Measurements from ENCODE around the gene TMUB1. TPM values are rescaled to one million over a fixed set of nuclear protein-coding genes. Genes with fewer than 3 reads are reported as not detected.

TMUB1 gene
- total and polyA plus RNA-seq, 9 of the 15 experiments (the other 6 are each of a cell fraction or from before 2014, with no cell fraction given): 0.14 to 241 (median 74.1) TPM

DNA sequence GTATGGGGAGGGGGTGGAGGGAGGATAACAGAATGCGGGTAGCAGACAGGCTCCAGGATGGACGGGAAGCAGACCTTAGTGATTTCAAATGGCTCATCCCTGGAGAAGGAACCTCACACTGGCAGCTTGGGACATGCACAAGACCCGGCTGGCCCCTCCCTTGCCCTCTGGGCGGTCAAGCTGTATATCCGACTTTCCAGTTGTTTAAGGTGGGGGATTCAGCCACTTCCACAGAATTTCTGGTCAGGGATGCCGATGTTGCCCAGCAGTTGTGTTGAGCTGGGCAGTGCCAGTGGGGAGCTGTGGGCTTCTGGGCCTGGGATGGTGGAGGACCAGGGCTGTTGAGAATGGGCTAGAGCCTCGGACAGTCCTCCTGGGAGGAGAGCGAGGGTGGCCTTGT is 45.4 kb upstream of the TMUB1 start (continued):
- TF ChIP-seq, protein P1, sequence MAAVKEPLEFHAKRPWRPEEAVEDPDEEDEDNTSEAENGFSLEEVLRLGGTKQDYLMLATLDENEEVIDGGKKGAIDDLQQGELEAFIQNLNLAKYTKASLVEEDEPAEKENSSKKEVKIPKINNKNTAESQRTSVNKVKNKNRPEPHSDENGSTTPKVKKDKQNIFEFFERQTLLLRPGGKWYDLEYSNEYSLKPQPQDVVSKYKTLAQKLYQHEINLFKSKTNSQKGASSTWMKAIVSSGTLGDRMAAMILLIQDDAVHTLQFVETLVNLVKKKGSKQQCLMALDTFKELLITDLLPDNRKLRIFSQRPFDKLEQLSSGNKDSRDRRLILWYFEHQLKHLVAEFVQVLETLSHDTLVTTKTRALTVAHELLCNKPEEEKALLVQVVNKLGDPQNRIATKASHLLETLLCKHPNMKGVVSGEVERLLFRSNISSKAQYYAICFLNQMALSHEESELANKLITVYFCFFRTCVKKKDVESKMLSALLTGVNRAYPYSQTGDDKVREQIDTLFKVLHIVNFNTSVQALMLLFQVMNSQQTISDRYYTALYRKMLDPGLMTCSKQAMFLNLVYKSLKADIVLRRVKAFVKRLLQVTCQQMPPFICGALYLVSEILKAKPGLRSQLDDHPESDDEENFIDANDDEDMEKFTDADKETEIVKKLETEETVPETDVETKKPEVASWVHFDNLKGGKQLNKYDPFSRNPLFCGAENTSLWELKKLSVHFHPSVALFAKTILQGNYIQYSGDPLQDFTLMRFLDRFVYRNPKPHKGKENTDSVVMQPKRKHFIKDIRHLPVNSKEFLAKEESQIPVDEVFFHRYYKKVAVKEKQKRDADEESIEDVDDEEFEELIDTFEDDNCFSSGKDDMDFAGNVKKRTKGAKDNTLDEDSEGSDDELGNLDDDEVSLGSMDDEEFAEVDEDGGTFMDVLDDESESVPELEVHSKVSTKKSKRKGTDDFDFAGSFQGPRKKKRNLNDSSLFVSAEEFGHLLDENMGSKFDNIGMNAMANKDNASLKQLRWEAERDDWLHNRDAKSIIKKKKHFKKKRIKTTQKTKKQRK (IDR thresholded peaks at IDR 0.05; ENCODE audit: borderline replicate concordance, low read depth, low read length): no peak

DNA sequence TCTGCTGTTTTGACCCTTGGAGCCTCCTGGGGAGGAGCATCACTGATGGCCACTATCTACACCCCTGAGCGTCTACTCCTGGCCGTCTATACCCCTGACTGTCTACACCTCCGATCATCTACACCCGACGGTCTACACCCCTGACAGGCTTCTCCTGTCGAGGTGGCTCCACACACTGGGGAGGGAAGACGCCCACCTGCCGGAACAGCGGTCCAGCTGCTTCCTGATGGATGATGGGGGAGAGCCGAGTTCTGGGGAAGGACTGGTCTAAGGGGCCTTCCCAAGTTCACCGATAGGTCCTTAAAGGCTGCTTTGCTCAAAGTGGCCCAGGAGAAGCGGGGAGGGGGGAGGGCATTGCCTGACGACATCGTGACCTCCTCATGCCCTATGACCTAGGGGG is 44.9 kb upstream of the TMUB1 start:
- no peaks in the 10 kb centered on the region; a peak in 1 of 5 replicates for H3K27me3 ChIP-seq (ENCODE audit: control insufficient read depth in 2 of 2, insufficient read depth in 2 of 2, low read length in 2 of 2)
- peaks cover 5% of the 10 kb centered on the region for H3K9me1 ChIP-seq (ENCODE audit: control insufficient read depth, insufficient read depth, low read length)
- H3K4me2 ChIP-seq (ENCODE audit: insufficient read depth, low read length): no peak overlapping the region
- H3K9me3 ChIP-seq (replicated peaks; ENCODE audit: control insufficient read depth, insufficient read depth, low read depth, low read length): no peaks in the 10 kb centered on the region
- ChIA-PET CTCF (ENCODE audit: low intra/inter-chr PET ratio) (interaction anchor here (0.7 kb wide), 1 partner anchor 177 kb away, joined by 3 read pairs; no protein-coding TSS in a partner anchor), POLR2A (interaction anchor here (1.0 to 1.1 kb wide), 3 partner anchors 18 to 116 kb away, joined by 3 to 5 read pairs (median 4); no protein-coding TSS in a partner anchor)
- peaks cover 10% of the 10 kb centered on the region; the same call in 2 of the 3 replicates for H3K79me2 ChIP-seq (ENCODE audit: control insufficient read depth, insufficient read depth, low read length)
- in situ Hi-C loops (cut with MboI): no loop called here
- peaks cover 96% of the 10 kb centered on the region for H3K36me3 ChIP-seq (ENCODE audit: control insufficient read depth, insufficient read depth, low read length)
- H3K9ac ChIP-seq (ENCODE audit: insufficient read depth in 1 of 2, low read depth in 2 of 2, low read length in 2 of 2): no peak overlapping the region
- peaks cover 0 to 32% of the 10 kb centered on the region in 2 experiments; a peak in 1 of 5 replicates for H3K4me1 ChIP-seq (replicated peaks in 1 of 2; ENCODE audit: control insufficient read depth in 2 of 2, insufficient read depth in 2 of 2, low read length in 2 of 2)
- WGBS (ENCODE audit: insufficient coverage, low coverage, missing lambda C conversion rate): 83% methylated on average over 14 of the region's 14 CpGs
- H3K4me3 ChIP-seq: no peak overlapping the region
- BruUV-seq (replicated peaks): no TSS peak
- no peak overlapping the region for H3K27ac ChIP-seq (ENCODE audit: extremely low read depth, low read depth, low read length)
- H2AFZ ChIP-seq (ENCODE audit: low read depth, low read length): no peak overlapping the region
- DNase-seq (ENCODE audit: extremely low read depth in 1 of 4, low spot score in 3 of 4): no peak
- intact Hi-C loops (cut with micrococcal nuclease): no loop called here
- FAIRE-seq: no peak
- H4K20me1 ChIP-seq (replicated peaks; ENCODE audit: control insufficient read depth, insufficient read depth, low read length): peaks cover 17% of the 10 kb centered on the region
- TF ChIP-seq, protein P2, sequence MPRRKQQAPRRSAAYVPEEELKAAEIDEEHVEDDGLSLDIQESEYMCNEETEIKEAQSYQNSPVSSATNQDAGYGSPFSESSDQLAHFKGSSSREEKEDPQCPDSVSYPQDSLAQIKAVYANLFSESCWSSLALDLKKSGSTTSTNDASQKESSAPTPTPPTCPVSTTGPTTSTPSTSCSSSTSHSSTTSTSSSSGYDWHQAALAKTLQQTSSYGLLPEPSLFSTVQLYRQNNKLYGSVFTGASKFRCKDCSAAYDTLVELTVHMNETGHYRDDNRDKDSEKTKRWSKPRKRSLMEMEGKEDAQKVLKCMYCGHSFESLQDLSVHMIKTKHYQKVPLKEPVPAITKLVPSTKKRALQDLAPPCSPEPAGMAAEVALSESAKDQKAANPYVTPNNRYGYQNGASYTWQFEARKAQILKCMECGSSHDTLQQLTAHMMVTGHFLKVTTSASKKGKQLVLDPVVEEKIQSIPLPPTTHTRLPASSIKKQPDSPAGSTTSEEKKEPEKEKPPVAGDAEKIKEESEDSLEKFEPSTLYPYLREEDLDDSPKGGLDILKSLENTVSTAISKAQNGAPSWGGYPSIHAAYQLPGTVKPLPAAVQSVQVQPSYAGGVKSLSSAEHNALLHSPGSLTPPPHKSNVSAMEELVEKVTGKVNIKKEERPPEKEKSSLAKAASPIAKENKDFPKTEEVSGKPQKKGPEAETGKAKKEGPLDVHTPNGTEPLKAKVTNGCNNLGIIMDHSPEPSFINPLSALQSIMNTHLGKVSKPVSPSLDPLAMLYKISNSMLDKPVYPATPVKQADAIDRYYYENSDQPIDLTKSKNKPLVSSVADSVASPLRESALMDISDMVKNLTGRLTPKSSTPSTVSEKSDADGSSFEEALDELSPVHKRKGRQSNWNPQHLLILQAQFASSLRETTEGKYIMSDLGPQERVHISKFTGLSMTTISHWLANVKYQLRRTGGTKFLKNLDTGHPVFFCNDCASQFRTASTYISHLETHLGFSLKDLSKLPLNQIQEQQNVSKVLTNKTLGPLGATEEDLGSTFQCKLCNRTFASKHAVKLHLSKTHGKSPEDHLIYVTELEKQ (CRISPR knock-in tag; IDR thresholded peaks at IDR 0.05): no peak
- TF ChIP-seq, protein P3, sequence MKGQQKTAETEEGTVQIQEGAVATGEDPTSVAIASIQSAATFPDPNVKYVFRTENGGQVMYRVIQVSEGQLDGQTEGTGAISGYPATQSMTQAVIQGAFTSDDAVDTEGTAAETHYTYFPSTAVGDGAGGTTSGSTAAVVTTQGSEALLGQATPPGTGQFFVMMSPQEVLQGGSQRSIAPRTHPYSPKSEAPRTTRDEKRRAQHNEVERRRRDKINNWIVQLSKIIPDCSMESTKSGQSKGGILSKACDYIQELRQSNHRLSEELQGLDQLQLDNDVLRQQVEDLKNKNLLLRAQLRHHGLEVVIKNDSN (CRISPR knock-in tag; IDR thresholded peaks at IDR 0.05): no peak
- no peak for TF ChIP-seq ZKSCAN8 (CRISPR knock-in tag; IDR thresholded peaks at IDR 0.05)
- no peak for TF ChIP-seq SREBF2 (CRISPR knock-in tag; IDR thresholded peaks at IDR 0.05)
- TF ChIP-seq SAP30 (IDR thresholded peaks at IDR 0.05; ENCODE audit: borderline replicate concordance, insufficient read depth, low read depth, low read length, poor library complexity, severe bottlenecking): no peak
- TF ChIP-seq BCL6 (CRISPR knock-in tag; IDR thresholded peaks at IDR 0.05): no peak
- no peak for ATAC-seq

Measured in K562 (cell line).